ENCODE measurements around the gene ZNF266. TPM values are rescaled to one million over a fixed set of nuclear protein-coding genes. Genes with fewer than 3 reads are reported as not detected.
A peak's percentile ranks its signal among the peaks of the same experiment; 100 is the strongest.

ZNF266 gene
- polyA plus RNA-seq, 1 donor (not counting 4 experiments of a cell fraction or from before 2014, with no cell fraction given): 7.7 TPM

DNA sequence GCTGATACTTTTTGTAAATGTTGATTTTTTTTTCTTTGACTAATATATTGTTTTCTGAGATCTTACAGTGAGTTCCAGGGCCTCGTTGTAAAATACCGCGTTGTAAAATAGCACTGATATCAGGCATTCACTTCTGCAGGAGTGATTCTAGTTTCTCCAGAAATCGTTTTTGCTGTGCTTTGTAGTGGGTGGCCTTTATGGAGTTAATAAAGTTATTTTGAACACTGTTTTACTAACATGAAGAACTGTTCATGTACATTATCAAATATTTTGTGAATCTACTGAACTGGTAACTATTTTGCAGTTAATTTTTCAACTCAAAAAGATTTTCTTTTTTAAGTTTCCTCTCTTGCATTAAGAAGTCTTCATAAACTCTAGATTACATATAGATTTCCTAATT, 985 bp upstream of the ZNF266 start:
- Histone ChIP-seq H3K27me3 (ENCODE audit: control insufficient read depth, extremely low read depth, insufficient read depth, low read length) (no peaks in the 10 kb centered on the region), H3K4me1 (ENCODE audit: control insufficient read depth, extremely low read depth, insufficient read depth, low read length) (peaks cover 12% of the 10 kb centered on the region), H4K20me1 (ENCODE audit: control insufficient read depth, extremely low read depth, insufficient read depth, low read length) (no peaks in the 10 kb centered on the region), H3K9ac (ENCODE audit: control insufficient read depth, extremely low read depth, insufficient read depth, low read length) (no peak overlapping the region), H3K27ac (ENCODE audit: control insufficient read depth, insufficient read depth, low read length) (no peak overlapping the region), H3K4me3 (ENCODE audit: control insufficient read depth in 2 of 3, extremely low read depth in 1 of 3, insufficient read depth in 2 of 3, low read depth in 1 of 3, low read length in 3 of 3) (peak overlapping the region; percentile 71 to 94 (median 93)), H3K9me3 (ENCODE audit: control insufficient read depth, low read depth, low read length) (no peaks in the 10 kb centered on the region), H3K4me2 (ENCODE audit: control insufficient read depth, extremely low read depth, insufficient read depth, low read depth, low read length) (peak overlapping the region; percentile 93), H2AFZ (ENCODE audit: control insufficient read depth, low read length) (peak overlapping the region; percentile 98), H3K79me2 (ENCODE audit: control insufficient read depth, insufficient read depth, low read length) (peaks cover 17% of the 10 kb centered on the region), H3K9me1 (ENCODE audit: control insufficient read depth, extremely low read depth, insufficient read depth, low read length) (no peaks in the 10 kb centered on the region), H3K36me3 (ENCODE audit: control insufficient read depth in 2 of 2, extremely low read depth in 1 of 2, insufficient read depth in 2 of 2, low read length in 2 of 2) (peaks cover 0 to 6% of the 10 kb centered on the region in 2 experiments)
- DNase-seq (ENCODE audit: low read depth, low spot score) (no peak), FAIRE-seq (no peak)
- dilution Hi-C loops (cut with MboI; ENCODE audit: extremely low pct_ligation_motif_present, low sequenced_read_pairs): no loop called here
- TF ChIP-seq CTCF (optimal IDR thresholded peaks at IDR 0.05 in 1 of 3, IDR thresholded peaks at IDR 0.05 in 1 of 3, conservative IDR thresholded peaks at IDR 0.05 in 1 of 3; ENCODE audit: extremely low read depth in 1 of 3, insufficient read depth in 2 of 3, low read length in 3 of 3): no peak
- TF ChIP-seq EZH2 (IDR thresholded peaks at IDR 0.05; ENCODE audit: low read length): no peak

GRCh38 chr19:9431475-9431874, 3.9 kb downstream of the ZNF266 start:
- Histone ChIP-seq H3K27ac (ENCODE audit: control insufficient read depth, insufficient read depth, low read length) (no peak overlapping the region), H2AFZ (ENCODE audit: control insufficient read depth, low read length) (no peak overlapping the region), H3K9me3 (ENCODE audit: control insufficient read depth, low read depth, low read length) (no peaks in the 10 kb centered on the region), H3K4me2 (ENCODE audit: control insufficient read depth, extremely low read depth, insufficient read depth, low read depth, low read length) (no peak overlapping the region), H4K20me1 (ENCODE audit: control insufficient read depth, extremely low read depth, insufficient read depth, low read length) (no peaks in the 10 kb centered on the region), H3K4me3 (ENCODE audit: control insufficient read depth in 2 of 3, extremely low read depth in 1 of 3, insufficient read depth in 2 of 3, low read depth in 1 of 3, low read length in 3 of 3) (no peak overlapping the region), H3K36me3 (ENCODE audit: control insufficient read depth in 2 of 2, extremely low read depth in 1 of 2, insufficient read depth in 2 of 2, low read length in 2 of 2) (peaks cover 2 to 6% of the 10 kb centered on the region in 2 experiments), H3K4me1 (ENCODE audit: control insufficient read depth, extremely low read depth, insufficient read depth, low read length) (peaks cover 12% of the 10 kb centered on the region), H3K9me1 (ENCODE audit: control insufficient read depth, extremely low read depth, insufficient read depth, low read length) (no peaks in the 10 kb centered on the region), H3K79me2 (ENCODE audit: control insufficient read depth, insufficient read depth, low read length) (peaks cover 18% of the 10 kb centered on the region), H3K9ac (ENCODE audit: control insufficient read depth, extremely low read depth, insufficient read depth, low read length) (no peak overlapping the region), H3K27me3 (ENCODE audit: control insufficient read depth, extremely low read depth, insufficient read depth, low read length) (no peaks in the 10 kb centered on the region)
- peak; percentile 39 for FAIRE-seq
- DNase-seq (ENCODE audit: low read depth, low spot score): peak; percentile 5
- dilution Hi-C loops (cut with MboI; ENCODE audit: extremely low pct_ligation_motif_present, low sequenced_read_pairs): no loop called here
- TF ChIP-seq CTCF (optimal IDR thresholded peaks at IDR 0.05 in 1 of 3, IDR thresholded peaks at IDR 0.05 in 1 of 3, conservative IDR thresholded peaks at IDR 0.05 in 1 of 3; ENCODE audit: extremely low read depth in 1 of 3, insufficient read depth in 2 of 3, low read length in 3 of 3) (peak; percentile 70 to 80 (median 75)), EZH2 (IDR thresholded peaks at IDR 0.05; ENCODE audit: low read length) (no peak)
